GM19043 (cell line): Measurements from ENCODE around the gene ADAM19.

Experiments
- ATAC-seq: cut with Tn5 transposase; IDR thresholded peaks from one replicate; pipeline ENCODE4 v1.9.1; 2021; ENCODE audit warnings: low read depth; ENCODE audit not compliant: unreplicated experiment

The ADAM19 gene

DNA sequence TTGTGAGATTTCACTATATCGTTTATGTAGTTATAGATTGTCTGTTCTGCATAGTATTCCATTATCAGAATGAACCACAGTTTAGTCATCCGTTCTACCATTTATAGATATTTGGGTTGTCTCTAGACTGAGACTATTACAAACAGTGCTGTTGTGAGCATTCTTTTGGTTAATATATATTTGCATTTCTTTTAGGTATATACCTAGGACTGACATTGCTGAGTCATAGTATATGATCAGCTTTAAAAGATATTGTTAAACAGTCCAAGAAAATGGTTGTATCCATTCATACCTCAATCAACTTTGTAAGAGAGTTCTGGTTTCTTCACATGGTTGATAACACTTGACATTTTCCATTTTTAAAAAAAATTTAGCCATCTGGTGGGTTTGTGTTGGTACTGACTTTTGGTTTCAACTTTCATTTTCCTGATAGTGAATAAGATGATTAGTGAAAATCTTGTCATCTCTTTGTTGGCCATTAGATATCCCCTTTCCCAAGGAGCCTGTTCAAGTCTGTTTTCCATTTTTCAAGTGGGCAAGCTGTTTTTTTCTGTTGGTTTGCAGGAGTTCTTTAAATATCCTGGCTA lies 22.9 kb upstream of the ADAM19 start:
- ATAC-seq: no peak

DNA sequence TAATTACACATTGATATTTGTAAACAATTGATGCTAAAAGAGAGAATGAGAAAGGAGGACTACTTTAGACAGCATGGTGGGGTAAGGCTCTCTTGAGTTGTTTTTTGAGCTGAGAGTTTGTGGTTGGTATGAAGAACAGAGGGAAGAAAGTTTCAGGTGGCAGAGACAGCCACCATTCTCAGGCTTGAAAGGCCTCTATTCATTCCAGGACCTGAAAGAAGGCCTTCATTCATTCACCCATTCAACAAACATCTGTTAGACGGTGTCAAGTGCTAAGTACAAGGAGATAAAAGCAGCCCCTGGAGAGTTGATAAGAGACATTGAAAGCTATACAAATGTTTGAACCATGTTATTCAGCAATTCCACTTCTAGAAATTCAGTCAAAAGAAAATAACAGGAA lies 21.7 kb upstream of the ADAM19 start:
- no peak for ATAC-seq

DNA sequence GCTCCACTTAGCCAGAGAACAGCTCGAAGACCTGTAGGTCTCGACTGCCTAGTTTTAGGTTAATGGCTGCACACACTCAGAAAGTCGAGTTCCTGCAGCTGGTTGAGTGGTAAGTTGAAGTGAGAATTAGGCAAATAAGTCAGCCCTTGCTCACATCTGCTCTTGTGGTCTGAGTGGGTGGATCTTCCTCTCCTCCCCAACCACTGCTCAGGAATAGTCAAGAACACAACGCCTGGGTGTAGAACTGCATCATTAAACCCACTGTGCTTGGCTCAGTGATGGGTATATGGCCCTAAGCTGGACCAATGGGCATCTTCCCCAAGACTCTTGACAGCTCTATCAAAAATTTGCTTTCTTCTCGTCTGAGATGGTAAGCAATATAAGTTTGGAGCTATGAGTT lies 20.9 kb upstream of the ADAM19 start:
- ATAC-seq: peak; percentile 75

DNA sequence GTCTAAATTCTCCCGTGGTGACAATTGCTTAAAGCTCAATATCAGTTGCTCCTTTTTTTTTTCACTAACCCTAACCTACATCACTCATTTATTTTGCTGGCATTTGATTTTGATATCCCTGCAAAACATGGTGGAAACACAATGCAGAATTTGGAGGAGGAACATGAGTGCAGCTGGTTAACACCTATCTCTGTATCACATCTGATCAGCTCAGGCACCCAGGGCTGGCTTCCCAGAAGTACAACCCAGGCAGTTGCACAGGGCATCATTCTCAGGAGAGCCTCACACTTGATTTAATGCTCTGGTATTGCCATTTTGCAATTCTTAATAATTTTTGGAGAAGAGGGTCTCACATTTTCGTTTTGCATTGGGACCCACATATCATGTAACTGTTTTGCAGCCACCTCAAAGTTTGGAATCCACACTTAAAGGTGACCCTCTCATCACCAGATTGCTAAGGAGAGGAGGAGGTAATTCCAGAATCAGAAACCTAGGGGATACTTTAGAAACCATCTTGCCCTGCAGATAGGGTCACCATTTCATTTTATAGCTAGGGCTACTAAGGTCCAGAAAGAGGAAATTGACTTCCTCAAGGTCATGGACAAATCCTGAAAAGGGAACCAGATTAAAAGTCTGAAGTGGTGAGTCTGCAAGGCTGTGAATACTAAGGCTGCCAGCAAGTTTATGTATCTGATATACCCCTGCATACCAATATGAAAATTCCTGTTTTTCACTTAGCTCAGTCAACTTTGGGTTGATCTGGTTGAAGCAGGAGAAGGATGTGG lies 19.3 kb upstream of the ADAM19 start:
- ATAC-seq: no peak

DNA sequence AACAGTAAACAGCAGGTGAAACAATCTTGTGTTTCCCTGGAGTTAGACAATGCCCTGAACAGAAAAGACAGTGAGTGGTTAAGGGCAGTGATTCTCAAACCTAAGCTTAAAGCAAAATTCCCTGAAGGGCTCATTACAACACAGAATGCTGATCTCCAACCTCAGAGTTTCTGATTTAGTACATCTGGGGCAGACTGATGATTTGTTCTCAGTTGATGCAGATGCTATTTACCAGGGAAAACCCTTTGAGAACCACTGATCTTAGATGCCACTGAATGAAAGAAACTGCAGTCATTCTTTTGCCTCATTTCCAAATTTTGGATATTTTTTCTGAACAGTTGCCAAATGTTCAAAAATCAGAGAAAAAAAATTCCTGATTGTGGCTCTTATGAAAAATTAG lies 18.7 kb upstream of the ADAM19 start:
- ATAC-seq: no peak

DNA sequence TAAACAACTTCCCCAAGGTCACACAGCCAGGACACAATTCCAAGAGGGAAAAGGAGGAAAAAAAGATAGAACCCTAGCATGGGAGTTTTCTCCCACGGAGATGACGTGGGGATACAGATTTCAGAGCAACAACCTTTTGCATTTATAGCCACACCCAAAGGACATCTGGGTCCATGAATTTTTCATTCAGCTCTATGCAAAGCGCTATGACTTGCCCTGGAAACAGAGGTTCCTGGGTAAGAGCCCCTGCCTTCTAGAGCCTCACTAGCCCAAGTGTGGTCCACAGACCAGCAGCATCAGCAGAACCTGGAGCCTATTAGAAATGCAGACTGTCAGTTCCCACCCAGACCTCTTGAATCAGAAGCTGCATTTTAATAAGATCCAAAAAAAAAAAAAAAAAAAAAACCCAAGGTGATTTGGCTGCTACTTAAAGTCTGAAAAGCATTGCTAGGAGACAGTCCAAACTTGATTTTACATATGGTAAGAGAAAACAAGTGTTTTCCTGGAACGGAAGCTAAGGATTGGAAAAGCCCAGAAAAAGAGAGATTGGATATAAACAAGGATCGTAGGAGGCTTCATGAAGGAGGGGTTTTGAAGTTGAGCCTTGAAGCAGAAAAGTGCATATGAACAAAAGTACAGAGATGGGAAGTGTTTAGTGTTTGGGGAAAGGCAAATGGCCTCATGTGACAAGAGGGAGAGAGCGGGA lies 17.6 kb upstream of the ADAM19 start:
- ATAC-seq: no peak

DNA sequence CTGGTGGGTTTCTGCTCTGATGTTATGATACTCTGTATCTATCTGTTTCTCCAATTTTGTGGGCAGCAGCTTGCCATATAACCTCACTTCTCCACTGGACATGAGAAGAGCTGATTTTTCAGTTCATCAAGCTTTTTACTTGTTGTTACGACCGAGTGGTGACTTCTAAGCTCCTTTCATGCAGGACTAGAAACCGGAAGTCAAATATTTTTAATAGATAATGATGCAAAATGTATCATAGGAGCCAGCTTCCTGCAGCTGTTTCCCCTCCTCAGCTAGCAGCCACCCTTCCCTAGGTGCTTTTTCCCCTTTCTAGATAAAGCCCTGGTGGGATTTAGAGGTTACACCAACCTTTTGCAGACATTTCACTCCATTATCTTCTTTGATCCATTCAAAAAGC lies 17.0 kb upstream of the ADAM19 start:
- no peak for ATAC-seq

DNA sequence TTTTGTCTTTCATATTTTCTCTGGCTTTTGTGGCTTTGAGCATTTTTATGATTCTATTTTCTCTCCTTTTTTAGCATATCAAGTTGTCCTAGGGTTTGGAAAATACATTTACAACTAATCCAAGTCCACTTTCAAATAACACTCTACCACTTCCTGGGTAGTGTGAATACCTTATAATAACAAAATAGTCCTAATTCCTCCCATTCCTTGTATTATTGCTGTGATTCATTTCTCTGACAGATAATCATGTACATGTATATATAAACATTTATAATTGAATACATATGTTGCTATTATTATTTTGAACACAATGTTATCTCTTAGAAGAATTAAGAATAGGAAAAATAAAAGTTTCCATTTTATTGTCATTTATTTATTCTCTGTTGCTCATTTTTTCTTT lies 14.9 kb upstream of the ADAM19 start:
- no peak for ATAC-seq

DNA sequence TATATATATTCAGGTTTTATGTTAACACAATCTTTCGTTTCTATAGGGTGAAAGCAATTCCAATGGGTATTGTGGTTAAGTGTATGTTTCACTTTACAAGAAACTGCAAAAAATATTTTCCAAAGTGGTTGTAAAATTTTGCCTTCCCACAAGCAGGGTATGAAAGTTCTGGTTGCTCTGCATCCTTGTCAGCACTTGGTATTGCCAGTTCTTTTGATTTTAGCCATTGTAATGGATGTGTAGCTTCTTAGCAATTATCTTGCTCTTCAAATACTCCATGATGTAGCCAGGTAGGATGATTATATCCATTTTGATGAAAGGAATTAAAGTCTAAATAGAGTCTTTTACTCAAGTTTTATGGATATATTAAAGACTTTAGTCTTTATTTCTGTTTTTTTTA lies 9.1 kb upstream of the ADAM19 start:
- ATAC-seq: no peak

DNA sequence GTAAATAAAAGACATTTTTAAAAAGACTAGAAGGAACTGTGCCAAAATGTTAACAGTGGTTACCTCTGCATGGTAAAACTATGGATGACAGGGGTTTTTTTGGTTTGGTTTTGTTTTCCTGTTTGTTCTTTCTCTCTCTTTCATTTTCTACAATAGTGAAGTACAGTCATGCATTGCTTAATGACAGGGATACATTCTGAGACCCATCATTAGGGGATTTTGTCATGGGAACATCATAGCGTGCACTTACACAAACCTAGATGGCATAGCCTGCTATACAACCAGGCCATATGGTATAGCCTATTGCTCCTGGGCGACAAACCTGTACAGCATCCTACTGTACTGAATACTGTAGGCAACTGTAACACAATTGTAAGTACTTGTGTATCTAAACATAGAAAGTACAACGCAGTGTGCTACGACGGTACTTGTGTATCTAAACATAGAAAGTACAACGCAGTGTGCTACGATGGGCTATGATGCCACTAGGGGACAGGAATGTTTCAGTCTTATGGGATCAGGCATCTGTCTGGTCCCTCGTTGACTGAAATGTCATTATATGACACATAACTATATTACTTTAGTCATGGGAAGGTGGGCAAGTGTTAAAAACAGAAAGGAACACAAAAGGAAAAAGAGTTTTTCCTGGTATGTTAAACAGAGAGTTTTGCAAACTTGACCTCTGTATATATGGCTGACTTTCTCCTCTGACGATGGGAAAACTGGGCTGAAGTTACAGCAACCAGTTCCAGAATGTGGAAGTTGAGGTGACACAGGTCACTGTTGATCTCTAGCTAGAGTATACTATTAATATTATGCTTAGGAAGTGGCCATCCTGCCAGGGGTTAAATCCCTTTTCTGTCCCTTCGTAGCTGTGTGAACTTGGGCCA lies 7.4 kb upstream of the ADAM19 start:
- no peak for ATAC-seq

DNA sequence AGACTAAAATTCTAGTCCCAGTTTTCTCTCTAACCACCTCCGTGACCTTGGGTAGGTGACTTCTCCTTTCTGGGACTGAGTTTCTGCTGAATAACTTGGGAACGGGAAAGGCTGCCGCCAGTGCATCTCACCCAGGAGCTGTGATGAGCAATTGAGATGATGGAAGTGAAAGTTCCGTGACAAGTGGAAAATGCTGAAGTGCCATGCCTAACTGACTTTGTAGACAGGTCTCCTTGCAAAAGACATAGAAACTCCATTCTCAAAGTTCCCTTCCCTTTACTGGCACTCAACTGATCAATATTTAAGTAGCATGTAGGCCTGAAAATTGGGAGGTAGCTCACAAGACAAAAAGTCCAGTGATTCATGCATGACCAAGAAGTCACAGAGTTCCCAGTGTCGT lies 6.3 kb upstream of the ADAM19 start:
- ATAC-seq: no peak

DNA sequence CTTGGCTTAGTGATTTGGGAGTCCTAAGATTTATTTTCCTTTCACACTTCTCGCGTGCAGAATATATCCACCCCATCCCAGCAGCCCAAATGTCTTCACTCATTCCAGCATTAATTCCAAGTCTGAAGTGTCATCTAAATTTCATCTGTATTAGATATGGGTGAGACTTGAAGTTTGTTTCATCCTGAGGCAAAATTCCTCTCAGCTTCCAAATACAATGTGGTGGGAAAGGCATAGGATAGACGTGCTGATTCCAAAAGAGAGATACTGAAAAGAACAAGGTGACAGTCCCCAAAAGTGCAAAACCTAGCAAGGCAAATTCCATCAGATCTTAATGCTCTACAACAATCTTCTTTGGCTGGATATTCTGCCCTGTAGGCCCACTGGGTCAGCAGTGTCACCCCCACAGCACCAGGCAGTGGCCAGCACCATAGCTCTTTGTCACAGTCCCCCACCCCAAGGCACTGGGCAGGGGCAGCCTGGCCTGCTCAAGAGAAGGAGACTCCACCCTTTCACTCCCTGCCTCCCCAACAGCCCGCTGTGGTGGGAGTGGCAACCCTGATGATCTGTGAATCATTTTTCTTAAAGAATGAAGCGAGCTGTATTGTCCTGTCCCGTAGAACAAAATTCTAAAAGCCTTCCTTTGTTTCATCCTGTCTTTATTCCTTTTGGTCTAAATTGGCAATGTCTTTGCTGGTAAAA lies 2.7 kb upstream of the ADAM19 start:
- no peak for ATAC-seq

DNA sequence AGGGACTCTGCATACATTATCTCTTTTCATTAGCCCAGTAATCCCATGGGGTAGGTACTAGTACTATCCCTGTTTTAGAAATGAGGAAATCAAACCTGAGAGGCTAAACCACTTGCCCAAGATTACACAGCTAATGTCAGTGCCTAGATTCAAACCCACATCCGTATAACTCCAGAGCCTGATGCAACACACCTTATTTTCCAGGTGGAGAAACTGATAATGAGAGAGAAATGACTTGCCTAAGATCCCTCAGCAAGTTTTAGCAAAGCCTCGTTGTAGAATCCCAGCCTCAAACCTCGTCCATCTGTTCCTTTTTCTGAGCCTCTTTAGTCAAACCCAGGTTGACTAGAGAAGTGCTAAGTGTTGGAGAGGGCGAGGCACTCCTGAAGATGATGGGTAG lies 1.1 kb upstream of the ADAM19 start:
- ATAC-seq: no peak

DNA sequence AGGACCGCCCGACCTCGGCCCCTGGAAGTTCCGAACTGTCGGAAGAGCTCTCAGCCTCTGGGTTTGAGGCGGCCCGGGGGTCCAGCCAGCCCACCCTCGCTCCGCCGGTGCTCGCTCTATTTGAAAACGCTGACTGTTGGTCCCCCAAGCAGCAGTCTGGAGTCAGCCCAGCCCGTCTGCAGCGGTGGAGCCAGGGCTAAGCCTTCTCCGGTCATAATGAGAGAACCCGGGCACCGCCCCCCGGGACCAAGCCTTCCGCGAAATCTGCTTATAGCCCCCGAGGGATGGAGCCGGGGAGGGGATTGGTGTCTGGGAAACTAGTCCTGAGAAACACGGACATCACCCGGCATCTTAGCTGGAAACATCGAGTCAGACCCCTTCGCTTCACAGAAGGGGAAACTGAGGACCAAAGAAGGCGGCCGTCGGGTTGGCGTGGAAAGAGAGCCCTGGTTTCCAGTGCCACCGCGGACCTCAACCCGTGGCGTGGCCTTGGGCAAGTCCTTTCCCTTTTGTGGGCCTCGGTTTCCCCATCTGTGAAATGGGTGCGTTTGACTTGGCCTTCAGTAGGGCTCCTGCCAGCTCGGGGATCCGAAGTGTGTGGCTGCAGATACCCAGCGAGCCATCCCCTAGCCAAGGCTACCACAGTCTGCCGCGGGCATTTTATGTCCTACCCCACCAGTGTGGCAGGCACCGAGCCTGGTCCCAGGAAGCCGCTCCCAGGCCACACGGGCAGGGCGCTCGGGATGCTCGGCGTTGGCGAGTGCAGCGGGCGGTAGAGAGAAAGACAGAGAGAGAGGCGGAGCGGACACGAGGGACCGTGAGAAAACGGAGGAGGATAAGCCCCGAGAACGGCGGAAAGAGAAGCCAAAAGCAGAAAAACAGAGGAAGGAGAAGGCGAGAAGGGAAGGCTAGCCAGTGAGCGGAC lies 857 bp downstream of the ADAM19 start:
- ATAC-seq: no peak

DNA sequence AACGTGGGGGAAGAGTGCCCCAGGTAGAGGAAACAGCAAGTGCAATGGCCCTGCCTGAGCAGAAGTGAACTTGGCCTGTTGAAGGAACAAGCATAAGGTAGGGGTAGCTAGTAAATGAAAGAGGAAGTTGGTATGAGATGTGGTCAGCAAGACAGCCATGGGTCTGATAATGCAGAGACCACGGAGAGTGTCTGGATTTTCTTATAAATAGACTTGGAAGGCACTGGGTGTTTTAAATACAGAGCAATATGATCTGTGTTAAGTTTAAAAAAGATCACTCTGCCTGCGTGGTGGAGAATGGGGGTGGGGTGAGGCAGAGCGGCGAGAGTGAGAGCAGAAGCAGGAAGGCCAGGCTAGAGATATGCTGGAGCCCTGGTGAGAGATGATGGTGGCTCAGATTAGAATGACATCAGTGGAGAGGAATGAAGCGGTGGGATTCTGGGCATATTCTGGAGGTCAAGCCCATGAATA lies 4.2 kb downstream of the ADAM19 start:
- peak; percentile 83 for ATAC-seq

DNA sequence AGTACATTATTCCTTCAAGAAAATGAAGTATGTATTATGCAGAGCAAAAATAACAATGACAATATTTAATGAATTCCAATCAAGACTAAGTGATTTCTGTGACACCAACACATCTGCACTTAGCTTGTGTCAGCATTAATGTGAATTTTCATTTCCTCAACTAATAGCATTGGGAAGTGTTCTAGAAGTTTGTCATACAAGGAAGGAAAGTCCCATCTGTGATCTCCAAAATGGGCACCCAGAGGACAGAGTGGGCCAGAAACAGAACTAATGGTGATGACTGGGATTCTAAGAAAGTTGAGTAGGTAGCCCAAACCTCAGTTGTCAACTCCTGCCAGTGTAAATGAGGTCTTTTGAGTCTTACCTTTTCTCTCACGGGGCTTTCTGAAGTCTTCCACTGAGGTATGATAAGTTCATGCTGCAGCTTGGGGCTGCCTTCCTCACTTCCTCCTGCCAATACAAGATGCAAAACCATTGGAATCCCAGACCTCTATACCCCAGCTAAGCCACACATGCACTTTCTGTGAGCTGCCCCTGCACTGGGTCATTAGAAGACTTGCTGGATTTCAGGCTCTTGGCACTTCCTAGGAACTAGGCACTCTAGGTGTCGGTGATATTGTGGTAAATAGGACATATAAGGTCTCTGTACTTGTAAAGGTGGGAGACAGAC lies 4.9 kb downstream of the ADAM19 start:
- no peak for ATAC-seq

DNA sequence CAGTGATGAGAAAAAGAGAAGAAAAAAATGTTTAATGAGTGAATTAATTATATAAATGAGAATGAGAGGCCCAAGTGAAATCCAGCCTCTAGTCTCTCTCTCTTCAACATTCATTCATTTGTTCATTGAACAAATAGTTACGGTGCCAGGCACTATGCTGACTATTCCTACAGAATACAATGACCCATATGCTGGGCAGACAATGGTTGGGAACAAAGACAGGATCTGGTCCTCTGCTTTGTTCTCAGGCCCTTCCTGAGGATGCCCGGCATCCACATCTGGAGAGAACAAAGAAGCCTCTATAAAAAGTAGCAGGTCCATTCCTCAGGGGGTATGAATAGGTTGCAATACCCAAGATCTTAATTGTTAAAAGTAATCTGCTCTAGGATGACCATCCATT lies 6.9 kb downstream of the ADAM19 start:
- no peak for ATAC-seq

DNA sequence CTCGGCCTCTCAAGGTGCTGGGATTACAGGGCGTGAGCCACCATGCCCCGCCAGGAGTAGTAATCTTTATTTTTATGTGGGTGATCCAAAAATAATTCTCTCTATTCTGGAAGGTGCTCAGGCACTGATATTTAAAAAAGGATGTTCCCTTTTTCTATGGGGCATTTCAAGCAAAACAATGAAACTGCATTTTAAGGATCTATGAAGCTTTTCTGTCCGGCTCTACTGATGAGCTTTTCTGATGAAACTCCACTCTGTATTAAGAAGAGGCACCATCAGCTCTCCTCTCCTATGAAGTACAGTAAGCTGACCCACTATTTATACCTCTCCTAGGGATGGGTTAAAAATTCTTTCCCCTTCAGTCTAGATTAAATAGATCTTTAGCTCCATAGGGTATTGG lies 7.4 kb downstream of the ADAM19 start:
- ATAC-seq: no peak
